Upper lobe of left lung (tissue), 6 donors: Measurements from ENCODE around the gene SORBS2. TPM values are rescaled to one million over a fixed set of nuclear protein-coding genes. Genes with fewer than 3 reads are reported as not detected.
A peak's percentile ranks its signal among the peaks of the same experiment; 100 is the strongest.

ENCODE experiments used
- ATAC-seq, 2 donors: fragments of 200-7000 bp; cut with Tn5 transposase; one replicate each; pipeline ENCODE4 v1.9.1; 2022; ENCODE audit warnings: mild to moderate bottlenecking in 2 of 2, moderate library complexity in 2 of 2; ENCODE audit not compliant: low FRiP score in 2 of 2
- DNase-seq, 2 donors: peaks; one replicate each; pipeline ENCODE4 v3.0.0-alpha.2; 2019 to 2020
- H3K27ac ChIP-seq, 4 donors: fragments of 200-600 bp; sonication (generic); one replicate each; pipeline ENCODE4 v1.5.1; 2016 to 2019
- H3K27me3 ChIP-seq, 4 donors: fragments of 200-600 bp; sonication (generic); one replicate each; pipeline ENCODE4 v1.5.1; 2017 to 2019
- H3K36me3 ChIP-seq, 4 donors: fragments of 200-600 bp; sonication (generic); one replicate each; pipeline ENCODE4 v1.5.1; 2016 to 2019
- H3K4me1 ChIP-seq, 4 donors: fragments of 200-600 bp; sonication (generic); one replicate each; pipeline ENCODE4 v1.5.1; 2018 to 2019
- H3K4me3 ChIP-seq, 4 donors: fragments of 200-600 bp; sonication (generic); one replicate each; pipeline ENCODE4 v1.5.1; 2017 to 2019; ENCODE audit warnings: mild to moderate bottlenecking in 2 of 4, moderate library complexity in 1 of 4
- H3K9me3 ChIP-seq, 4 donors: fragments of 200-600 bp; sonication (generic); one replicate each; pipeline ENCODE4 v1.5.1; 2018 to 2019
- EP300 ChIP-seq, 4 donors: sonication (generic); formaldehyde crosslinking; IDR thresholded peaks; one replicate each; pipeline ENCODE4 v1.5.1; 2017; ENCODE audit warnings: antibody characterized with exemption in 4 of 4, control low read depth in 2 of 4
- POLR2A ChIP-seq, 4 donors: fragments of 450-650 bp; IDR thresholded peaks; one replicate each; pipeline ENCODE4 v1.5.1; 2016 to 2017; ENCODE audit warnings: antibody characterized with exemption in 4 of 4, mild to moderate bottlenecking in 2 of 4
- POLR2AphosphoS5 ChIP-seq, 2 donors: sonication (generic); formaldehyde crosslinking; IDR thresholded peaks; one replicate each; pipeline ENCODE4 v1.5.1; 2017; ENCODE audit warnings: antibody characterized with exemption in 2 of 2
- WGBS, 2 donors: methylation state at CpG; one replicate each; pipeline ENCODE4 v1.1.5; 2017 to 2018; 5-methylcytosine and 5-hydroxymethylcytosine counted together
- total RNA-seq, 6 donors: library from RNA; depleted of rRNA in 4 of 6; stranded (reverse); fragments of >200 nt in 4 of 6; gene quantifications; one replicate each; pipeline versions ENCODE4 v1.1.0 to v1.2.1, GENCODE V29; 2016 to 2021
- TF ChIP-seq, protein P1 (sequence below), 6 experiments: fragments of 450-650 bp in 4 of 6; fragments of 200-600 bp in 2 of 6; sonication (generic) in 2 of 6; IDR thresholded peaks; one replicate each; pipeline ENCODE4 v1.5.1; 2016 to 2019; ENCODE audit warnings: antibody characterized with exemption in 6 of 6
- donor health status: DM: no; HTN: no; CAD: no; lungs with moderate emphysema.
- donor health status: DM: no; HTN: yes; CAD: no; lungs with severe emphysema.

The SORBS2 gene
- total RNA-seq, 6 donors from 2014 or later = 35.4 to 83.2 (median 58.1) TPM

DNA sequence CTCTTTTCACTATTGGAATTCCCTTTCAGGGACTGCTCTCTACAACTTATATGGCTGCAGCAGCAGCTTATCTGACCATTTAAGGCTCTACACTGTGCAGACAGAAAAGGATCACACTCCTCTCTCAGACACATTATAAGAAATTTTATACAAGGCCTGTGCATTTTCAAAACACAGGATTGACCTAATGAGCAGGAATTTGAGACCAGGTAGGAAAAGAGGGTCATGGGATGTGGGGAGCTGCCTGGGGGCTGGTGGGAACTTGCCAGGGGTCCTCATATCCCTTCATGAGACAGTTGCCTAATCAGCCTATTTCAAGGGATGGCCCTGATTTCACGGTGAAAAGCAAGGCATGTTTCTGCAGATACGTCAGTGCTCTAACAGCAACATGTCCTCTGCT, 77.1 kb downstream of the SORBS2 start:
- no peaks in the 10 kb centered on the region for H3K9me3 ChIP-seq
- DNase-seq = no peak
- 70 to 90% methylated on average over 2 of the region's 2 CpGs for WGBS, 2 donors
- no peak overlapping the region for H3K27ac ChIP-seq
- TF ChIP-seq, protein P1, sequence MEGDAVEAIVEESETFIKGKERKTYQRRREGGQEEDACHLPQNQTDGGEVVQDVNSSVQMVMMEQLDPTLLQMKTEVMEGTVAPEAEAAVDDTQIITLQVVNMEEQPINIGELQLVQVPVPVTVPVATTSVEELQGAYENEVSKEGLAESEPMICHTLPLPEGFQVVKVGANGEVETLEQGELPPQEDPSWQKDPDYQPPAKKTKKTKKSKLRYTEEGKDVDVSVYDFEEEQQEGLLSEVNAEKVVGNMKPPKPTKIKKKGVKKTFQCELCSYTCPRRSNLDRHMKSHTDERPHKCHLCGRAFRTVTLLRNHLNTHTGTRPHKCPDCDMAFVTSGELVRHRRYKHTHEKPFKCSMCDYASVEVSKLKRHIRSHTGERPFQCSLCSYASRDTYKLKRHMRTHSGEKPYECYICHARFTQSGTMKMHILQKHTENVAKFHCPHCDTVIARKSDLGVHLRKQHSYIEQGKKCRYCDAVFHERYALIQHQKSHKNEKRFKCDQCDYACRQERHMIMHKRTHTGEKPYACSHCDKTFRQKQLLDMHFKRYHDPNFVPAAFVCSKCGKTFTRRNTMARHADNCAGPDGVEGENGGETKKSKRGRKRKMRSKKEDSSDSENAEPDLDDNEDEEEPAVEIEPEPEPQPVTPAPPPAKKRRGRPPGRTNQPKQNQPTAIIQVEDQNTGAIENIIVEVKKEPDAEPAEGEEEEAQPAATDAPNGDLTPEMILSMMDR (IDR thresholded peaks at IDR 0.05) = no peak
- TF ChIP-seq POLR2A (IDR thresholded peaks at IDR 0.05) (no peak), EP300 (IDR thresholded peaks at IDR 0.05) (no peak), POLR2AphosphoS5 (IDR thresholded peaks at IDR 0.05) (no peak)
- no peak overlapping the region for H3K4me3 ChIP-seq
- H3K36me3 ChIP-seq = no peaks in the 10 kb centered on the region
- H3K4me1 ChIP-seq = peaks cover 9 to 26% (median 16%) of the 10 kb centered on the region in 4 donors
- no peak for ATAC-seq
- no peaks in the 10 kb centered on the region for H3K27me3 ChIP-seq

DNA sequence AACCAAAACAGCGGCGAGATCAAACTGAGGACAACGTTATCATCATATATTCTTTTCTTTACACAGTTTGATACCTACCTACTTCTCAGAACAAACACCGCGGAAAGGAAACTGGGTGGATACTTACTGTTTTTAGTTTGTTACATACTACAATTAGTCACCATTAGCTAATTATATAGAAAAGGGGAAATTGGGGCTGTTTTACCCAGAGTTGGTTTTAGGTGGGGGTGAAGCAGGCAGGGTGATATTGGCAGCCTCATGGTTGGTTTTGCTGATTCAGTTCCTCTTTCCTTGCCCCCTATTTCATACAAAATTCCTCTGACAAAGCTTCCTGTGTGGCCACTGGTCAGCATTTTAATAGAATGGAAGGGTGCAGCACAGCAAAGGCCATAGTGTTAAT, 77.8 kb downstream of the SORBS2 start:
- Histone ChIP-seq H3K27me3 (no peaks in the 10 kb centered on the region), H3K4me1 (peaks cover 9 to 25% (median 15%) of the 10 kb centered on the region in 4 donors), H3K4me3 (no peak overlapping the region), H3K27ac (no peak overlapping the region), H3K9me3 (no peaks in the 10 kb centered on the region), H3K36me3 (no peaks in the 10 kb centered on the region)
- 56 to 80% methylated on average over 5 of the region's 5 CpGs for WGBS, 2 donors
- TF ChIP-seq POLR2A (IDR thresholded peaks at IDR 0.05) (no peak), EP300 (IDR thresholded peaks at IDR 0.05) (no peak), POLR2AphosphoS5 (IDR thresholded peaks at IDR 0.05) (no peak)
- peak in 1 of 2 donors; percentile 23 for ATAC-seq
- DNase-seq = no peak

DNA sequence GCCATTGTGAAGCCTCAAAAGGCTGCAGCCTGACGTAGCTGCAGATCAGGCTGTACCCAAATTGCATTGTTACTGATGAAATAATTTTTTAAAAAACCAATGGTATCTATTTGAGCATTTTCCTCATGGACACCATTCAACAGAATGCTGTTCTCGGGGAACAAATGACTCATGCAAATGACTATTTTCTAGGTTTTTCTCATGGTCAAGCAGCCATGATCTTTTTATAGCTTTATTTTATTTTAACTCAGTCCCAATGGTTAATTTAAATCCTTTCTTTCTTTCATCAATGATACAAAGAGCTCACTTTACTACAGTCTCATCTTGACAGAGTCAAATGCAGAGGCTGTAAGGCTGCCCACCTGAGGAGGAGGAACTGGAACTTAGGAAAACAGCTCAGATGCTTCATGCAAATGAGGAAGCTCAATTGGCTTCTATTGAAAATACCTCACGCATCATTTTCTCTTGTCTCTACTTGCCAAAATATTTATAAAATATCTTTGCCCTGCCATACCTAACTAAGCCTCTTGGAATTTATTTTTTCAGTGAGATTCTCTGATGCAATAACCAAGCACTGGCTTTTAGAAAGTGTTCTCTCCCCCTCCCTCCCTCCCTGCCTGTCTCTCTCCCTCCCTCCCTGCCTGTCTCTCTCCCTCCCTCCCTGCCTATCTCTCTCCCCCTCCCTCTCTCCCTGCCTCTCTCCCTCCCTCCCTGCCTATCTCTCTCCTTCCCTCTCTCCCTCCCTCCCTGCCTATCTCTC, 81.0 kb downstream of the SORBS2 start:
- Histone ChIP-seq H3K27ac (no peak overlapping the region), H3K27me3 (no peaks in the 10 kb centered on the region), H3K4me1 (peaks cover 5 to 7% (median 6%) of the 10 kb centered on the region in 4 donors), H3K4me3 (no peak overlapping the region), H3K36me3 (no peaks in the 10 kb centered on the region), H3K9me3 (no peaks in the 10 kb centered on the region)
- peak in 1 of 2 donors; percentile 65 for ATAC-seq
- 69 to 74% methylated on average over 3 of the region's 3 CpGs for WGBS, 2 donors
- DNase-seq = no peak
- no peak for TF ChIP-seq EP300 (IDR thresholded peaks at IDR 0.05)
- TF ChIP-seq, protein P1 (IDR thresholded peaks at IDR 0.05) = peak in 1 of 6 experiments; percentile 18
- TF ChIP-seq POLR2AphosphoS5 (IDR thresholded peaks at IDR 0.05) = no peak

- ATAC-seq = peak in 1 of 2 donors; percentile 59
- Histone ChIP-seq H3K36me3 (no peaks in the 10 kb centered on the region), H3K27ac (no peak overlapping the region), H3K27me3 (no peaks in the 10 kb centered on the region), H3K4me3 (no peak overlapping the region), H3K9me3 (no peaks in the 10 kb centered on the region), H3K4me1 (peaks cover 5 to 7% (median 6%) of the 10 kb centered on the region in 4 donors)
- 45 to 47% methylated on average over 3 to 4 of the region's 4 CpGs for WGBS, 2 donors
- no peak for TF ChIP-seq POLR2AphosphoS5 (IDR thresholded peaks at IDR 0.05)
- no peak for TF ChIP-seq POLR2A (IDR thresholded peaks at IDR 0.05)
- TF ChIP-seq, protein P1 (IDR thresholded peaks at IDR 0.05) = no peak
- TF ChIP-seq EP300 (IDR thresholded peaks at IDR 0.05) = no peak
- DNase-seq = no peak
Observed at GRCh38 chr4:185730387-185730786, 81.6 kb downstream of the SORBS2 start.

- Histone ChIP-seq H3K27me3 (no peaks in the 10 kb centered on the region), H3K36me3 (no peaks in the 10 kb centered on the region), H3K9me3 (no peaks in the 10 kb centered on the region), H3K4me1 (peaks cover 3 to 7% (median 5%) of the 10 kb centered on the region in 4 donors), H3K4me3 (no peak overlapping the region), H3K27ac (no peak overlapping the region)
- TF ChIP-seq POLR2AphosphoS5 (IDR thresholded peaks at IDR 0.05) = no peak
- TF ChIP-seq, protein P1 (IDR thresholded peaks at IDR 0.05) = no peak
- no peak for TF ChIP-seq POLR2A (IDR thresholded peaks at IDR 0.05)
- TF ChIP-seq EP300 (IDR thresholded peaks at IDR 0.05) = no peak
- 82 to 89% methylated on average over 4 of the region's 4 CpGs for whole genome bisulfite sequencing, 2 donors
- peak in 1 of 2 donors; percentile 63 for ATAC-seq
- DNase-seq = no peak
Observed at GRCh38 chr4:185729391-185729804, 82.6 kb downstream of the SORBS2 start.
